Heart right ventricle (tissue), 16 donors: Measurements from ENCODE around the gene NDUFB8. TPM values are rescaled to one million over a fixed set of nuclear protein-coding genes. Genes with fewer than 3 reads are reported as not detected.
A peak's percentile ranks its signal among the peaks of the same experiment; 100 is the strongest.

Source experiments
- ATAC-seq, 8 donors: fragments of 200-7000 bp; cut with Tn5 transposase; one replicate each; pipeline ENCODE4 v1.9.1; 2020; ENCODE audit warnings: mild to moderate bottlenecking in 8 of 8, moderate library complexity in 8 of 8, moderate number of reproducible peaks in 1 of 8
- DNase-seq, 2 donors: peaks; one replicate each; pipeline ENCODE4 v3.0.0-alpha.2; 2020
- H3K27ac ChIP-seq, 10 donors: fragments of 200-600 bp; sonication (generic) in 2 of 10; one replicate each; pipeline versions ENCODE4 v1.5.0 to v1.8.0; 2020 to 2022; ENCODE audit warnings: mild to moderate bottlenecking in 3 of 10
- H3K27me3 ChIP-seq, 7 donors: fragments of 200-600 bp; one replicate each; pipeline ENCODE4 v1.8.0; 2021 to 2022; ENCODE audit warnings: mild to moderate bottlenecking in 2 of 7
- H3K36me3 ChIP-seq, 9 donors: fragments of 200-600 bp; sonication (generic) in 1 of 9; one replicate each; pipeline versions ENCODE4 v1.5.0 to v1.8.0; 2020 to 2022; ENCODE audit warnings: mild to moderate bottlenecking in 2 of 9
- H3K4me1 ChIP-seq, 9 donors: fragments of 200-600 bp; sonication (generic) in 1 of 9; one replicate each; pipeline versions ENCODE4 v1.5.0 to v1.8.0; 2020 to 2022; ENCODE audit warnings: mild to moderate bottlenecking in 4 of 9
- H3K4me3 ChIP-seq, 10 donors: fragments of 200-600 bp; sonication (generic) in 2 of 10; one replicate each; pipeline versions ENCODE4 v1.5.0 to v1.8.0; 2020 to 2022; ENCODE audit warnings: mild to moderate bottlenecking in 7 of 10, moderate library complexity in 2 of 10
- H3K9me3 ChIP-seq, 11 donors: fragments of 200-600 bp in 10 of 11; sonication (generic) in 2 of 11; one replicate each; pipeline versions ENCODE4 v1.5.0 to v1.8.0; 2013 to 2022; ENCODE audit warnings: mild to moderate bottlenecking in 2 of 11, control low read depth in 1 of 11, moderate library complexity in 1 of 11
- WGBS, 2 donors: extraction: QIAGEN DNeasy Blood & Tissue Kit; methylation state at CpG; one replicate each; pipeline ENCODE4 v1.1.7; 2013; ENCODE audit warnings: inconsistent platforms in 1 of 2; 5-methylcytosine and 5-hydroxymethylcytosine counted together
- intact Hi-C, 10 donors: fragments of 100-400 bp; cut with DNase I; formaldehyde crosslinking; loops; one replicate each; pipeline versions ENCODE4 v1.11.1 to v1.14.2; 2022
- polyA plus RNA-seq, 2 donors: library from polyadenylated mRNA; stranded (reverse); fragments of 200-250 nt; gene quantifications; one replicate each; pipeline ENCODE4 v1.2.3, GENCODE V29; 2013
- total RNA-seq, 10 donors: library from RNA; stranded (reverse); fragmentation: NEBNext Ultra II Directional in 3 of 10; extraction: Animal tissue kit (Norgen Biotek cat#: 25700) in 3 of 10; gene quantifications; one replicate each; pipeline versions ENCODE4 v1.2.1 to v1.2.4, GENCODE V29; 2021 to 2023
- TF ChIP-seq, protein P1 (sequence below), 9 donors: fragments of 200-600 bp; sonication (generic) in 2 of 9; IDR thresholded peaks; one replicate each; pipeline versions ENCODE4 v1.5.0 to v1.8.0; 2021 to 2022; ENCODE audit warnings: antibody characterized with exemption in 9 of 9, mild to moderate bottlenecking in 5 of 9, moderate library complexity in 1 of 9
- donor health status: Arrhythmogenic right ventricular cardiomyopathy.
- donor health status: ischemic (EF 13 %, LVEDD 7.1; RV severe dilation, severe dysfunction).
- donor health status: healthy with polysubstance abuse.
- donor health status: DM: no; HTN: yes; CAD: no.
- donor health status: DM: no; HTN: no; CAD: no.
- donor health status: ischemic (EF 25% LVEDD 6.9; RV normal size, moderate dysfunction).
- donor health status: ischemic (EF 25% LVEDD 5.7; RV mildly dilated, moderate dysfunction).
- donor health status: healthy.
- donor health status: DM: yes; HTN: yes; CAD: no.
- donor health status: Ischemic cardiomyopathy.
- donor health status: ischemic (EF 35%, LVEDD 5.7; RV mildly dilated, moderate dysfunction).
- donor health status: nonischemic (EF 11% LVEDD 7.7; RV severe dilation, severe dysfunction).
- donor health status: DM: yes; HTN: yes; CAD: no.
- donor health status: PGD.
- donor health status: ischemic (EF 29% LVEDD 5.4; RV normal size, mild dysfunction).
- donor health status: nonischemic (EF 23%, LVEDD 6.1; RV moderate dilation, normal function).

NDUFB8 gene
- total and polyA plus RNA-seq, 12 donors, result 321 to 915 (median 435) TPM

DNA sequence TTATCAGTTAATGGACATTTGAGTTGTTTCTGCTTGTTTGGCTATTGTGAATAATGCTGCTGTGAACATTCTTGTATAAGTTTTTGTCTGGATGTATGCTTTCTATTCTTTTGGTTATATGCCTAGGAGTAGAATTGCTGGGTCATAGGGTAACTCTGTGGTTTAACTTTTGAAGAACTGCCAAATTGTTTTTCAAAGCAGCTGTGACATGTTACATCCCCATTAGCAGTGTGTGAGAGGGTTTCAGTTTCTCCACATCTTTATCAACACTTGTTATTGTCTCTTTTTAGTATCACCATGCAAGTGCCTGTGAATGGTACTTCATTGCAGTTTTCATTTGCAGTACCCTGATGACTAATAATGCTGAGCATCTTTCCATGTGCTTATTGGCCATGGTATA, 2.1 kb upstream of the NDUFB8 start:
- H3K9me3 ChIP-seq, result no peaks in the 10 kb centered on the region
- H3K4me1 ChIP-seq, result peaks cover 6 to 43% (median 40%) of the 10 kb centered on the region in 9 donors
- TF ChIP-seq, protein P1, sequence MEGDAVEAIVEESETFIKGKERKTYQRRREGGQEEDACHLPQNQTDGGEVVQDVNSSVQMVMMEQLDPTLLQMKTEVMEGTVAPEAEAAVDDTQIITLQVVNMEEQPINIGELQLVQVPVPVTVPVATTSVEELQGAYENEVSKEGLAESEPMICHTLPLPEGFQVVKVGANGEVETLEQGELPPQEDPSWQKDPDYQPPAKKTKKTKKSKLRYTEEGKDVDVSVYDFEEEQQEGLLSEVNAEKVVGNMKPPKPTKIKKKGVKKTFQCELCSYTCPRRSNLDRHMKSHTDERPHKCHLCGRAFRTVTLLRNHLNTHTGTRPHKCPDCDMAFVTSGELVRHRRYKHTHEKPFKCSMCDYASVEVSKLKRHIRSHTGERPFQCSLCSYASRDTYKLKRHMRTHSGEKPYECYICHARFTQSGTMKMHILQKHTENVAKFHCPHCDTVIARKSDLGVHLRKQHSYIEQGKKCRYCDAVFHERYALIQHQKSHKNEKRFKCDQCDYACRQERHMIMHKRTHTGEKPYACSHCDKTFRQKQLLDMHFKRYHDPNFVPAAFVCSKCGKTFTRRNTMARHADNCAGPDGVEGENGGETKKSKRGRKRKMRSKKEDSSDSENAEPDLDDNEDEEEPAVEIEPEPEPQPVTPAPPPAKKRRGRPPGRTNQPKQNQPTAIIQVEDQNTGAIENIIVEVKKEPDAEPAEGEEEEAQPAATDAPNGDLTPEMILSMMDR (IDR thresholded peaks at IDR 0.05), result no peak
- ATAC-seq, result no peak
- intact Hi-C loops, result no loop called here
- no peak overlapping the region for H3K27ac ChIP-seq
- DNase-seq, result no peak
- no peaks in the 10 kb centered on the region for H3K27me3 ChIP-seq
- H3K36me3 ChIP-seq, result peaks cover 0 to 16% (median 3%) of the 10 kb centered on the region in 9 donors
- H3K4me3 ChIP-seq, result no peak overlapping the region

DNA sequence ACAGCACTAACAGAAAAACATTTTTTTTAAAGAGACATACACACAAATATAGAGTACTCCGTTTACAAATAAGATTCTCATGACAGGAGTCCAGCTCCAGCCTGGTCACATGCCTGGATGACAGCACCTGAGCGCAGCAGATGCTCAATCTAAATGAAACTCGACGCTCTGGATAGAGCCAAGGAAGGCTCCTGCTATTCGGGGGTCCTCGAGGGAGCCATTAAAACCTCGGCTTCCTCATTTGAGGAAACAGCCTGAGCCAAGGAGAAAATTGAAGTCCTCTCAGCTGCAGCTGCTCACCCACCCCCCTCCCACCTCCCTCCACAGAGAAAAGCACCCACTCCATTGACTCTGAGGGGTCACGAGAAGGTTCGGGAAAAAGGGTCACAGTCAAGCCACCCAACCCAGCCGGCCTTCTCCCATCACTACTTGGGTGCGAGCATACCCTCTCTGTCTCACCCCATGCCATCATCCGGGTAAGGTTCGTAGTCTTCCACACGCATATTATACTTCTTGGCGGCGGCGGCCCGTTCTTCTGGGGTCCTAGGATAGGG, 673 bp downstream of the NDUFB8 start:
- peak overlapping the region; percentile 69 to 98 (median 90) for H3K4me3 ChIP-seq
- no peaks in the 10 kb centered on the region for H3K9me3 ChIP-seq
- WGBS, 2 donors, result 0 to 1% methylated on average over 18 of the region's 18 CpGs
- DNase-seq (no peak), ATAC-seq (peak in 6 of 8 donors; percentile 9 to 38 (median 24))
- intact Hi-C loops, result no loop called here
- peak overlapping the region; percentile 84 to 95 (median 88) for H3K27ac ChIP-seq
- no peaks in the 10 kb centered on the region for H3K27me3 ChIP-seq
- peaks cover 6 to 29% (median 23%) of the 10 kb centered on the region in 9 donors for H3K4me1 ChIP-seq
- TF ChIP-seq, protein P1 (IDR thresholded peaks at IDR 0.05), result no peak
- peaks cover 0 to 43% (median 23%) of the 10 kb centered on the region in 9 donors for H3K36me3 ChIP-seq

DNA sequence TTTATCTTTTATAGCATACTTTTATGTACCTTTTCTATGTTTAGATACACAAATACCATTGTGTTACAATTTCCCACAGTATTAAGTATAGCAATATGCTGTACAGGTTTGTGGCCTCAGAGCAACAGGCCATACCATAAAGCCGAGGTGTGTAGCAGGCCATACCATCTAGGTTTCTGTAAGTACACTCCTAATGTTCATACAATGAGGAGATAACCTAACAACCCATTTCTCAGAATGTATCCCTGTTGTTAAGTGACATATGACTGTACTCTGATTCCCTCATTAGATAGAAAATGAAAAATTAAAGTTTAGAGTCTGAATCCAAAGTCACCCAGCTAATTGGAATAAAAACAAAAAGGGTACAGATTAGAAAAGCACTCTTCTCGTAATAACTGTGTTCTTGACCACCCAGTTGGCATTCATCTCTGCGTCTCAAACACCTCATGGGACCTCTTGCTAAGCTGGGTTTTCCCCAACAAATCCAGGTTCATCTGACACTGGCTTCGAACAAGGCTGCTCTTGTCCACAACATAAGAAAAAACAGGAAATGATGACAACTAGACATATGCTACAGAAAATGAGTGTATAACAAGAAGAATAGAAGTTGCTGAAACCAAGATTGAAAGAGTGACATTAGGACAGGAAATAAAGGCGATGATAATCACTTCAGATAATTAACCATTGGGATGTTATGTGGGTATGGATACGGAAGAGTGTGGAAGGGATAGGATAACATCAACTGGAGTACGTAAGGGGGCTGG, 1.4 kb downstream of the NDUFB8 start:
- WGBS, 2 donors, result 45 to 47% methylated on average over 7 of the region's 7 CpGs
- no peaks in the 10 kb centered on the region for H3K27me3 ChIP-seq
- H3K4me3 ChIP-seq, result peak overlapping the region in 9 of 10 donors; percentile 69 to 98 (median 89)
- no peak for ATAC-seq
- DNase-seq, result no peak
- intact Hi-C loops, result no loop called here
- TF ChIP-seq, protein P1 (IDR thresholded peaks at IDR 0.05), result no peak
- peaks cover 0 to 50% (median 23%) of the 10 kb centered on the region in 9 donors for H3K36me3 ChIP-seq
- H3K4me1 ChIP-seq, result peaks cover 6 to 29% (median 23%) of the 10 kb centered on the region in 9 donors
- H3K27ac ChIP-seq, result peak overlapping the region in 6 of 10 donors; percentile 86 to 95 (median 88)
- no peaks in the 10 kb centered on the region for H3K9me3 ChIP-seq

DNA sequence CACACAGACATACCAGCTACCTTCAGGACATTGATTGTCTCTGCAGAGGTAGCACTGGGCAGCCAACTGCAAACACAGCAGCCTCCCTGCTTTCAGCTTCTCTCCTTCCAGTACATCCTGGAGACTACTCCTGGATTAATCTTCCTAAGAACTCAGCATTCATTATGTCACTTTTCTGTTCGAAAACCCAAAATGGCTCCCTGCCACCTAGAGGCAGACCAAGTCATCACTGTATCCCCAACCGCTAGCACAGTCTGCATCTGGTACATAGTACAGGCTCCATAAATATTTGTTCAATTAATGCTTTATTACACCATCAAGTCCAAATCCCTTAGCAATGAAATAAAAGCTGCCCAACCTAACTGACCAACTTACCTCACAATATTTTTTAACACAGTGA, 5.0 kb downstream of the NDUFB8 start:
- Histone ChIP-seq H3K4me1 (peaks cover 6 to 27% (median 22%) of the 10 kb centered on the region in 9 donors), H3K27ac (no peak overlapping the region), H3K4me3 (no peak overlapping the region), H3K36me3 (peaks cover 0 to 70% (median 27%) of the 10 kb centered on the region in 9 donors), H3K27me3 (peaks cover 0 to 5% (median 0%) of the 10 kb centered on the region in 7 donors), H3K9me3 (no peaks in the 10 kb centered on the region)
- DNase-seq (no peak), ATAC-seq (no peak)
- intact Hi-C loops, result no loop called here
- WGBS, 2 donors, result 83 to 88% methylated on average over 2 of the region's 2 CpGs
- TF ChIP-seq, protein P1 (IDR thresholded peaks at IDR 0.05), result no peak
